ENCODE measurements around the gene ITGB3BP. TPM values are rescaled to one million over a fixed set of nuclear protein-coding genes. Genes with fewer than 3 reads are reported as not detected.

ITGB3BP gene
- total and polyA plus RNA-seq, 2 donors from 2014 or later = 27.2 to 29.1 TPM

DNA sequence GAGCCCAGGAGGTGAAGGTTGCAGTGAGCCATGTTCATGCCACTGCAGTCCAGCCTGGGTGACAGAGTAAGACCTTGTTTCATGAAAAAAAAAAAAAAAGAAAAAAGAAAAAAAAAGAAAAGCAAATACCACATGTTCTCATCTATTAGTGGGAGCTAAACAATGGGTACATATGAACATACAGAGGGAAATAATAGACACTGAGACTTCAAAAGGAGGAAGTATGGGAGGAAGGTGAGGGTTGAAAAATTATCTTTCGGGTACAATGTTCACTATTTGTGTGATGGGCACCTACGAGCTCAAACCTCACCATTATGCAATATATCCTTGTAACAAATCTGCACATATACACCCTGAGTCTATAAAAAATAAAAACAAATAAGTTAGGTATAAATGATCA is 6.4 kb downstream of the ITGB3BP start:
- no peaks in the 10 kb centered on the region for H3K27me3 ChIP-seq (ENCODE audit: control insufficient read depth, insufficient read depth, low read length)
- H3K27ac ChIP-seq (ENCODE audit: low read depth in 2 of 2, low read length in 2 of 2) = no peak overlapping the region
- no peak overlapping the region for H3K4me3 ChIP-seq (ENCODE audit: low read length in 3 of 3)
- TF ChIP-seq, protein P1, sequence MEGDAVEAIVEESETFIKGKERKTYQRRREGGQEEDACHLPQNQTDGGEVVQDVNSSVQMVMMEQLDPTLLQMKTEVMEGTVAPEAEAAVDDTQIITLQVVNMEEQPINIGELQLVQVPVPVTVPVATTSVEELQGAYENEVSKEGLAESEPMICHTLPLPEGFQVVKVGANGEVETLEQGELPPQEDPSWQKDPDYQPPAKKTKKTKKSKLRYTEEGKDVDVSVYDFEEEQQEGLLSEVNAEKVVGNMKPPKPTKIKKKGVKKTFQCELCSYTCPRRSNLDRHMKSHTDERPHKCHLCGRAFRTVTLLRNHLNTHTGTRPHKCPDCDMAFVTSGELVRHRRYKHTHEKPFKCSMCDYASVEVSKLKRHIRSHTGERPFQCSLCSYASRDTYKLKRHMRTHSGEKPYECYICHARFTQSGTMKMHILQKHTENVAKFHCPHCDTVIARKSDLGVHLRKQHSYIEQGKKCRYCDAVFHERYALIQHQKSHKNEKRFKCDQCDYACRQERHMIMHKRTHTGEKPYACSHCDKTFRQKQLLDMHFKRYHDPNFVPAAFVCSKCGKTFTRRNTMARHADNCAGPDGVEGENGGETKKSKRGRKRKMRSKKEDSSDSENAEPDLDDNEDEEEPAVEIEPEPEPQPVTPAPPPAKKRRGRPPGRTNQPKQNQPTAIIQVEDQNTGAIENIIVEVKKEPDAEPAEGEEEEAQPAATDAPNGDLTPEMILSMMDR (IDR thresholded peaks at IDR 0.05; ENCODE audit: borderline replicate concordance, extremely low read depth, insufficient read depth) = no peak
- H3K9me3 ChIP-seq (ENCODE audit: control insufficient read depth in 2 of 3, insufficient read depth in 1 of 3, low read length in 3 of 3) = no peaks in the 10 kb centered on the region
- H3K4me1 ChIP-seq (ENCODE audit: control insufficient read depth in 2 of 3, insufficient read depth in 2 of 3, low read depth in 1 of 3, low read length in 3 of 3) = no peaks in the 10 kb centered on the region
- H3K9ac ChIP-seq (ENCODE audit: low read length in 3 of 3) = no peak overlapping the region
- intact Hi-C loops (cut with DNase I) = no loop called here
- H3K36me3 ChIP-seq (ENCODE audit: control insufficient read depth in 2 of 3, insufficient read depth in 3 of 3, low read length in 3 of 3) = no peaks in the 10 kb centered on the region
- DNase-seq = no peak
- FAIRE-seq = no peak

DNA sequence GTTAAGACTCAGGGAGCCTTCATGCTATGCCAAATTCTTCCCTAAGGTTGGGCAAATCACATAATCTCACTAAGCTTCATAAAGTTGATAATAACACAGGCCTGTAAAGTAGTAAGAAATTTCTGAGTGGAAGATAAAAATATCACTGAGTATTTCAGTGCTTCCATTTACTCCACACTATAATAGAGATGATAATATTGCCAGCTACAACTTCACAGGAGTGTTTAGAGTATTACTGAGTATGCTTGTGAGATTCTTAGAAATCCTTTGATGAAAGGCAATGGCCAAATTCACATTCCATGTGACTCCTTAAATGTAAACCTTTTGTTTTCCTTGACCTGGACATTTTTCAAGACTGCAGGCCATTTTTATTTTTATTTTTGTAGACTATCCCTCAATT is 10.4 kb downstream of the ITGB3BP start:
- Histone ChIP-seq H3K9me3 (ENCODE audit: control insufficient read depth in 2 of 3, insufficient read depth in 1 of 3, low read length in 3 of 3) (no peaks in the 10 kb centered on the region), H3K4me1 (ENCODE audit: control insufficient read depth in 2 of 3, insufficient read depth in 2 of 3, low read depth in 1 of 3, low read length in 3 of 3) (no peaks in the 10 kb centered on the region), H3K36me3 (ENCODE audit: control insufficient read depth in 2 of 3, insufficient read depth in 3 of 3, low read length in 3 of 3) (no peaks in the 10 kb centered on the region), H3K4me3 (ENCODE audit: low read length in 3 of 3) (no peak overlapping the region), H3K27me3 (ENCODE audit: control insufficient read depth, insufficient read depth, low read length) (no peaks in the 10 kb centered on the region), H3K27ac (ENCODE audit: low read depth in 2 of 2, low read length in 2 of 2) (no peak overlapping the region), H3K9ac (ENCODE audit: low read length in 3 of 3) (no peak overlapping the region)
- no peak for DNase-seq
- intact Hi-C loops (cut with DNase I) = no loop called here
- TF ChIP-seq, protein P1 (IDR thresholded peaks at IDR 0.05; ENCODE audit: borderline replicate concordance, extremely low read depth, insufficient read depth) = no peak
- no peak for FAIRE-seq

DNA sequence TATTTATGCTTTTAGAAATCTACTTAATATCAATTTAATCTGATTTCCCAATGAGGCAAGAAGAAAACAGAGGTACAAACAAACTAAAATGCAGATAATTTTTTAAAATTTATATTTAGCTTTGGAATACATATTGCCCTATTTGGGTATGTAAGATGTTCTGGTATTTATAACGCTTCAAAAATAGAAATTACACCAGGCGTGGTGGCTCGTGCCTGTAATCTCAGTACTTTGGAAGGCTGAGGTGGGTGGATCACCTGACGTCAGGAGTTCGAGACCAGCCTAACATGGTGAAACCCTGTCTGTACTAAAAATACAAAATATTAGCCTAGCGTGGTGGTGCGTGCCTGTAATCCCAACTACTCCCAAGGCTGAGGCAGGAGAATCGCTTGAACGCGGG is 13.3 kb downstream of the ITGB3BP start:
- intact Hi-C loops (cut with DNase I) = no loop called here
- Histone ChIP-seq H3K9me3 (ENCODE audit: control insufficient read depth in 2 of 3, insufficient read depth in 1 of 3, low read length in 3 of 3) (no peaks in the 10 kb centered on the region), H3K36me3 (ENCODE audit: control insufficient read depth in 2 of 3, insufficient read depth in 3 of 3, low read length in 3 of 3) (no peaks in the 10 kb centered on the region), H3K4me1 (ENCODE audit: control insufficient read depth in 2 of 3, insufficient read depth in 2 of 3, low read depth in 1 of 3, low read length in 3 of 3) (no peaks in the 10 kb centered on the region), H3K27me3 (ENCODE audit: control insufficient read depth, insufficient read depth, low read length) (no peaks in the 10 kb centered on the region), H3K4me3 (ENCODE audit: low read length in 3 of 3) (no peak overlapping the region), H3K9ac (ENCODE audit: low read length in 3 of 3) (no peak overlapping the region), H3K27ac (ENCODE audit: low read depth in 2 of 2, low read length in 2 of 2) (no peak overlapping the region)
- DNase-seq = no peak
- FAIRE-seq = no peak
- TF ChIP-seq, protein P1 (IDR thresholded peaks at IDR 0.05; ENCODE audit: borderline replicate concordance, extremely low read depth, insufficient read depth) = no peak

- H3K4me3 ChIP-seq (ENCODE audit: low read length in 3 of 3) = no peak overlapping the region
- H3K27me3 ChIP-seq (ENCODE audit: control insufficient read depth, insufficient read depth, low read length) = no peaks in the 10 kb centered on the region
- TF ChIP-seq, protein P1 (IDR thresholded peaks at IDR 0.05; ENCODE audit: borderline replicate concordance, extremely low read depth, insufficient read depth) = no peak
- no peaks in the 10 kb centered on the region for H3K4me1 ChIP-seq (ENCODE audit: control insufficient read depth in 2 of 3, insufficient read depth in 2 of 3, low read depth in 1 of 3, low read length in 3 of 3)
- no peak overlapping the region for H3K9ac ChIP-seq (ENCODE audit: low read length in 3 of 3)
- intact Hi-C loops (cut with DNase I) = no loop called here
- DNase-seq = no peak
- H3K9me3 ChIP-seq (ENCODE audit: control insufficient read depth in 2 of 3, insufficient read depth in 1 of 3, low read length in 3 of 3) = no peaks in the 10 kb centered on the region
- H3K36me3 ChIP-seq (ENCODE audit: control insufficient read depth in 2 of 3, insufficient read depth in 3 of 3, low read length in 3 of 3) = no peaks in the 10 kb centered on the region
- FAIRE-seq = no peak
- H3K27ac ChIP-seq (ENCODE audit: low read depth in 2 of 2, low read length in 2 of 2) = no peak overlapping the region
Measured at GRCh38 chr1:63506782-63507181, 16.2 kb downstream of the ITGB3BP start.
